GM23338 (cell line): ENCODE data around the gene RBM17. TPM values are rescaled to one million over a fixed set of nuclear protein-coding genes. Genes with fewer than 3 reads are reported as not detected.

Experiments
- ATAC-seq: fragments of 200-7000 bp; cut with Tn5 transposase; 3 replicates; pipeline ENCODE4 v1.9.1; 2020
- DNase-seq: peaks from one replicate; pipeline ENCODE4 v3.0.0-alpha.2; 2015; ENCODE audit warnings: low spot score
- H2AFZ ChIP-seq: fragments of 200-600 bp; sonication (generic); 2 replicates; pipeline ENCODE4 v1.8.0; 2016; ENCODE audit warnings: antibody characterized with exemption, mild to moderate bottlenecking, moderate library complexity
- H3F3A ChIP-seq: fragments of 200-600 bp; sonication (generic); replicated peaks from 2 replicates; pipeline ENCODE4 v1.8.0; 2017; ENCODE audit warnings: antibody characterized with exemption, mixed run types, low read depth
- H3K27ac ChIP-seq: fragments of 200-600 bp; sonication (generic); 2 replicates; pipeline ENCODE4 v1.6.1; 2016; ENCODE audit warnings: low read depth
- H3K27me3 ChIP-seq: fragments of 200-600 bp; sonication (generic); 2 replicates; pipeline ENCODE4 v1.8.0; 2016; ENCODE audit warnings: mild to moderate bottlenecking, mixed run types, moderate library complexity; ENCODE audit not compliant: insufficient read depth
- H3K36me3 ChIP-seq: fragments of 200-600 bp; sonication (generic); 2 replicates; pipeline ENCODE4 v1.8.0; 2016; ENCODE audit warnings: mild to moderate bottlenecking; ENCODE audit not compliant: insufficient read depth
- H3K4me1 ChIP-seq: fragments of 200-600 bp; sonication (generic); 2 replicates; pipeline ENCODE4 v1.8.0; 2016; ENCODE audit warnings: mild to moderate bottlenecking, moderate library complexity; ENCODE audit not compliant: insufficient read depth
- H3K4me2 ChIP-seq: fragments of 200-600 bp; sonication (generic); 2 replicates; pipeline ENCODE4 v1.7.1; 2017; ENCODE audit warnings: mixed run types
- H3K4me3 ChIP-seq: fragments of 200-600 bp; sonication (generic); 2 replicates; pipeline ENCODE4 v1.6.1; 2016; ENCODE audit warnings: mixed run types
- H3K79me2 ChIP-seq: fragments of 200-600 bp; sonication (generic); replicated peaks from 2 replicates; pipeline ENCODE4 v1.8.0; 2017; ENCODE audit warnings: mild to moderate bottlenecking; ENCODE audit not compliant: insufficient read depth
- H3K9me2 ChIP-seq: fragments of 200-600 bp; sonication (generic); 2 replicates; pipeline ENCODE4 v1.8.0; 2017; ENCODE audit not compliant: insufficient read depth
- H4K20me1 ChIP-seq: fragments of 200-600 bp; sonication (generic); replicated peaks from 2 replicates; pipeline ENCODE4 v1.8.0; 2017; ENCODE audit warnings: mild to moderate bottlenecking; ENCODE audit not compliant: insufficient read depth
- H3K27ac Mint-ChIP-seq: 2 replicates; pipeline ENCODE4 v1.8.0; 2020; ENCODE audit warnings: inconsistent platforms, mild to moderate bottlenecking, moderate library complexity, mixed read lengths
- H3K27me3 Mint-ChIP-seq: 3 replicates; pipeline ENCODE4 v1.8.0; 2022; ENCODE audit warnings: low read depth, mild to moderate bottlenecking, moderate library complexity, mixed read lengths, inconsistent platforms; ENCODE audit not compliant: insufficient read depth, poor library complexity
- H3K36me3 Mint-ChIP-seq: 3 replicates; pipeline ENCODE4 v1.8.0; 2021; ENCODE audit warnings: low read depth, mild to moderate bottlenecking, inconsistent platforms, moderate library complexity, mixed read lengths
- H3K4me1 Mint-ChIP-seq: 3 replicates; pipeline ENCODE4 v1.8.0; 2020; ENCODE audit warnings: mild to moderate bottlenecking, inconsistent platforms, mixed read lengths
- H3K4me3 Mint-ChIP-seq: 3 replicates; pipeline ENCODE4 v1.8.0; 2021; ENCODE audit warnings: moderate library complexity, mild to moderate bottlenecking, inconsistent platforms, mixed read lengths
- H3K9me3 Mint-ChIP-seq: 3 replicates; pipeline ENCODE4 v1.8.0; 2020; ENCODE audit warnings: moderate library complexity, mild to moderate bottlenecking, inconsistent platforms, mixed read lengths
- CREB1 ChIP-seq: fragments of 250-450 bp; sonication (Bioruptor Pico); IDR thresholded peaks from 2 replicates; pipeline ENCODE4 v1.5.0; 2020; ENCODE audit warnings: low read depth, mild to moderate bottlenecking, moderate library complexity
- CTCF ChIP-seq, 2 experiments: fragments of 200-600 bp in 1 of 2; sonication (generic) in 1 of 2; conservative IDR thresholded peaks; 2 replicates each; pipeline versions ENCODE4 v1.5.1 to v1.6.1; 2016 to 2017; ENCODE audit warnings: antibody characterized with exemption in 2 of 2, low read depth in 2 of 2, mild to moderate bottlenecking in 2 of 2, moderate library complexity in 1 of 2
- ETS1 ChIP-seq: IDR thresholded peaks from 2 replicates; pipeline ENCODE4 v1.6.1; 2016; ENCODE audit warnings: antibody characterized with exemption
- EZH2 ChIP-seq: fragments of 200-600 bp; sonication (generic); IDR thresholded peaks from one replicate; pipeline ENCODE4 v1.8.0; 2017; ENCODE audit warnings: antibody characterized with exemption, mild to moderate bottlenecking, low read depth; ENCODE audit not compliant: unreplicated experiment
- POLR2AphosphoS5 ChIP-seq: IDR thresholded peaks from 2 replicates; pipeline ENCODE4 v1.6.1; 2016; ENCODE audit warnings: antibody characterized with exemption, low read depth
- STAT1 ChIP-seq: IDR thresholded peaks from one replicate; pipeline ENCODE4 v1.6.1; 2016; ENCODE audit warnings: antibody characterized with exemption; ENCODE audit not compliant: unreplicated experiment
- ZNF114 ChIP-seq: fragments of 250-450 bp; sonication (Bioruptor Pico); IDR thresholded peaks from 2 replicates; pipeline ENCODE4 v1.5.0; 2020; ENCODE audit warnings: mild to moderate bottlenecking, moderate library complexity
- ZNF331 ChIP-seq: fragments of 250-450 bp; sonication (Bioruptor Pico); IDR thresholded peaks from 2 replicates; pipeline ENCODE4 v1.5.0; 2020; ENCODE audit warnings: low read depth, mild to moderate bottlenecking, moderate library complexity
- ZNF462 ChIP-seq: fragments of 250-450 bp; sonication (Bioruptor Pico); IDR thresholded peaks from 2 replicates; pipeline ENCODE4 v1.5.0; 2020; ENCODE audit warnings: mild to moderate bottlenecking, moderate library complexity
- polyA plus RNA-seq: library from polyadenylated mRNA; unstranded; fragments of >200 nt; fragmentation: Nextera tagmentation; extraction: Ambion mirVana; gene quantifications from 2 replicates; pipeline ENCODE4 v1.2.1, GENCODE V29; 2016
- total RNA-seq: library from RNA; depleted of rRNA; stranded (reverse); fragments of >200 nt; shearing (Covaris generic); gene quantifications from 2 replicates; pipeline ENCODE4 v1.2.3, GENCODE V29; 2014

RBM17 gene
- total and polyA plus RNA-seq, 2 experiments from 2014 or later, result 54.7 to 281 TPM

GRCh38 chr10:6119423-6119822 is 30.6 kb downstream of the RBM17 start:
- Histone ChIP-seq H3K4me3 (no peak overlapping the region), H3F3A (no peaks in the 10 kb centered on the region), H2AFZ (no peak overlapping the region), H4K20me1 (no peaks in the 10 kb centered on the region; the same call in 1 of the 2 replicates), H3K36me3 (peaks cover 25% of the 10 kb centered on the region), H3K27ac (no peak overlapping the region), H3K27me3 (no peaks in the 10 kb centered on the region), H3K4me1 (no peaks in the 10 kb centered on the region; the same call in 1 of the 2 replicates), H3K4me2 (no peak overlapping the region), H3K79me2 (no peaks in the 10 kb centered on the region), H3K9me2 (no peaks in the 10 kb centered on the region)
- no peak for TF ChIP-seq EZH2
- TF ChIP-seq ZNF462, result no peak
- no peak for TF ChIP-seq ZNF331
- TF ChIP-seq ZNF114, result no peak
- Mint-ChIP-seq H3K36me3 (peaks cover 22% of the 10 kb centered on the region), H3K4me1 (peaks cover 14% of the 10 kb centered on the region), H3K27ac (no peak overlapping the region), H3K9me3 (no peaks in the 10 kb centered on the region), H3K27me3 (peaks cover 7% of the 10 kb centered on the region), H3K4me3 (no peak overlapping the region)
- DNase-seq, result no peak
- ATAC-seq, result no peak

GRCh38 chr10:6119962-6120361 is 31.1 kb downstream of the RBM17 start:
- H3K27ac Mint-ChIP-seq, result no peak overlapping the region
- TF ChIP-seq CTCF (conservative IDR thresholded peaks at IDR 0.05; ENCODE audit: low read depth in 2 of 2) (no peak), POLR2AphosphoS5 (no peak), ETS1 (no peak), ZNF331 (no peak), CREB1 (CRISPR knock-in tag) (no peak), STAT1 (no peak)

More at GRCh38 chr10:6119962-6120361, 31.1 kb downstream of the RBM17 start:
- DNase-seq (no peak), ATAC-seq (no peak)
- H3K4me1 Mint-ChIP-seq, result peaks cover 14% of the 10 kb centered on the region
- H3K4me3 Mint-ChIP-seq, result no peak overlapping the region
- Histone ChIP-seq H2AFZ (no peak overlapping the region), H3K4me2 (no peak overlapping the region), H3K79me2 (no peaks in the 10 kb centered on the region), H3F3A (no peaks in the 10 kb centered on the region), H3K36me3 (peaks cover 20% of the 10 kb centered on the region), H3K4me3 (no peak overlapping the region), H4K20me1 (no peaks in the 10 kb centered on the region; the same call in 1 of the 2 replicates), H3K27me3 (no peaks in the 10 kb centered on the region), H3K9me2 (no peaks in the 10 kb centered on the region), H3K27ac (no peak overlapping the region), H3K4me1 (no peaks in the 10 kb centered on the region; the same call in 1 of the 2 replicates)
- peaks cover 9% of the 10 kb centered on the region for H3K27me3 Mint-ChIP-seq
- H3K9me3 Mint-ChIP-seq, result no peaks in the 10 kb centered on the region
- H3K36me3 Mint-ChIP-seq, result peaks cover 17% of the 10 kb centered on the region
